GM15510 (cell line): ENCODE measurements around the gene FGF22.

ENCODE experiments used
- POLR2A ChIP-seq: IDR thresholded peaks from 3 replicates; pipeline ENCODE4 v1.6.1; 2011; ENCODE audit warnings: borderline replicate concordance; ENCODE audit not compliant: insufficient read length; ENCODE audit errors: extremely low read depth

The FGF22 gene

DNA sequence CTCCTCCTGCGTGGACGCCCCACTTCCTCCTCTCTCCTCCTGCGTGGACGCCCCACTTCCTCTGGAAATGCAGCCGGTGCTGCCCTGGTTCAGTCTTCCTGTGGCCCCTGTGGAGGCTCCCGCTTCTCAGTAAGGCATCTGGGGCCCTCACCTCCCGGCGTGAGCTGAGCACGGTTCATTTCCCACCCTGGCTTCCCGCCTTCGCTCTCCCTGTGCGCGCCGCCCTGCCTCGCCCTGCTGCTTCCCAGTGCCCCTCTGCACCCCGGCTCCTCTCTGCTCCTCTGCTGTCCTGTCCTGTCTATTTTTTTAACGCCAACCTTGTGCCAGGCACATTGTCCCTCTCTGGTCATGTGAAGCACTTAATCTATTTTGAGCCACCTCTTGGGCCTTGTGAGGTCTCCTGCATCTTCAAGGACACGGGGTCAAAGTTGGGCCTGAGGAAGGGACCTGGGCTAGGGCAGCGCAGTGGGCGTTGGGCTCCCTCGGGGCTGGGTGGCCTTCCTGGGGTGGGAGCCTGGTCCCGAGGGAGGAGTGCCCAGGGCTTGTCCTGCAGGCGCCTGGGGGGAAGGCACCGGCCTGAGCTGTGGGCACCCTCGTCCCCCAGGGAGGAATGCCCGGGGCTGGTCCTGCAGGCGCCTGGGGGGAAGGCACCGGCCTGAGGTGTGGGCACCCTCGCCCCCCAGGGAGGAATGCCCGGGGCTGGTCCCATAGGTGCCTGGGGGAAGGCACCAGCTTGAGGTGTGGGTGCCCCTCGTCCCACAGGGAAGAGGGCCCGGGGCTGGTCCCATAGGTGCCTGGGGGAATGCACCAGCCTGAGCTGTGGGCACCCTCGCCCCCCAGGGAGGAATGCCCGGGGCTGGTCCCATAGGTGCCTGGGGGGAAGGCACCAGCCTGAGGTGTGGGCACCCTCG, 37.0 kb upstream of the FGF22 start:
- no peak for TF ChIP-seq POLR2A

DNA sequence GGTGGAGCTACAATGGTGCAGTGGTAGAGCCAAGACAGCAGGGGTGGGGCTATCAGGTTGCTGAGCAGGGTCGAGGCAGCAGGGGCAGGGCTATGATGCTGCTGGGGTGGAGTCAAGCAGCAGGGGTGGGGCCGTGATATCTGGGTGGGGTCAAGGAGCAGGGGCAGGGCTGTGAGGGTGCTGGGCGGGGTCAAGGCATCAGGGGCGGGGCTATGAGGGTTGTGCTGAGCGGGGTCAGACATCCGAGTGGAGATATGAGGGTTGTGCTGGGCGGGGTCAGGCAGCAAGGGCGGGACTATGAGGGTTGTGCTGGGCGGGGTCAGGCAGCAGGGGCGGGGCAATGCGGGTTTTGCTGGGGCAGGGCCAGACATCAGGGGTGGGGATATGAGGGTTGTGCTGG, 35.3 kb upstream of the FGF22 start:
- TF ChIP-seq POLR2A: no peak

DNA sequence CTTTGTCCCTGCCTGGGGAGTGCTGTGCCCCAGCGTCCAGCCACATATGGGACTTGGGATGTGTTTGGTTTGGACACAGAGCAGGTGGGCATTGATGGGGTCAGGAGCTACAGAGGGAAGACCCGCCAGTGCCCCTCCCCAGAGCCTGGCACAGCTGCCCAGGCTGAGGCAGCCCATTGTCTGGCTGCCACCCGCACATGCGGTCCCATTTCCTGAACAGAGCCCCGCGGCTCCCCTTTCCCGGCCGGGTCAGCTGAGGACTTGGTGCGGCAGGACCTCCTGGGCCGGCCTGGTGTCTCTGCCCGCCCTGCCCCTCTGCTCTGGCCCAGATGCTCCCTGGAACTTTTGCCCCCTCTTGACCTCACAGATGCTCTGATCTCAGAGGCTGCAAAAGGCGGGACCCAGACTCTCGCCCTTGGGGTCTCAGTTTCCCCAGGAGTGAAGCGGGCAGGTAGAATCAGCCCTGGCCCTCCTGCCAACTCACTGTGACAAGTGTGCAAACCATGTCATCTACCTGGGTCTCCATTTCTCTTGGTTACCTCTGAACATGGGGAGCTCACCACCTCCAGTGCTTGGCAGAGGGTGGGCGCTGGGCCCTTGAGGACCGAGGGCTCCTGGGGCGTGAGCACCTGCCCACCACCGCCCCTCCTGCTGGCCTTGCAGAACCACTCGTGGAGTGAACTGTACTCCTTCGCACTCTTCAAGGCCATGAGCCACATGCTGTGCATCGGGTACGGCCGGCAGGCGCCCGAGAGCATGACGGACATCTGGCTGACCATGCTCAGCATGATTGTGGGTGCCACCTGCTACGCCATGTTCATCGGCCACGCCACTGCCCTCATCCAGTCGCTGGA, 32.2 kb upstream of the FGF22 start:
- TF ChIP-seq POLR2A: no peak

DNA sequence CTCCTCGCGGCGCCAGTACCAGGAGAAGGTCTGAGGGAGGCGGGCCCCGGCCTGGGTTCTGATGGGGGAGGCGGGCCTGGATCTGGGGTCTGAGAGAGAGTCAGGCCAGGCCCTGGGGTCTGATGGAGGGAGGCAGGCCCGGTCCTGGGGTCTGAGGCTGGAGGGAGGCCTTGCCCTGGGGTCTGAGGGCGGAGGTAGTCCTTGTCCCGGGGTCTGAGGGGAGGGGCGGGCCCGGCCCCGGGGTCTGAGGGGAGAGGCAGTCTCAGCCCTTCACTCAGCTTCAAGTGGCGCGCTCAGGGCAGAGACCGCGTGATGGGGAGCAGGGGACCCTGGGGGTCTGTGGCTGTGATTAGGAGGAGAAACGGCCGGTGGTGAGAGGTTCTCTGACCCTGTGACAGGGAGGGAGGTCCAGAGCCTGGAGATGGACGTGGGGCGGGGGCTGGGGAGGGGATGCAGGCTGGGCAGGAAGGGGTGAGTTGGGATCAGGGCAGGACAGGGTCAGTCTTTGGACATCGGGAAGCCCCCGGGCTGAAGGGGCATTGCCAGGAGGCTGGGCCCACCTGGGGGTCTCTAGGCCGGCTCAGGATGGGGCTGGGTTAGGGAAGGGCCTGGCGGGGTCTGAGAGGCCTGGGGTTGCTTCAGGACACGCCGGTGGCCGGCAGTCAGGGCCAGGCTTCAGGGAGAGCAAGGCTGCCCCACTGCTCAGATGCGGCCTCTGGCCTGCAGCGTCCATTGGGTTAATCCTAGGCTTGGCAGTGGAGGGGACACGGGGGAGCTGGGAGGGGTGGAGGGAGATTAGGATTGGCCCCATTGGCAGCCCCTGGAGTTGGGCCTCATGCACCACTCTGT, 31.3 kb upstream of the FGF22 start:
- TF ChIP-seq POLR2A: no peak

DNA sequence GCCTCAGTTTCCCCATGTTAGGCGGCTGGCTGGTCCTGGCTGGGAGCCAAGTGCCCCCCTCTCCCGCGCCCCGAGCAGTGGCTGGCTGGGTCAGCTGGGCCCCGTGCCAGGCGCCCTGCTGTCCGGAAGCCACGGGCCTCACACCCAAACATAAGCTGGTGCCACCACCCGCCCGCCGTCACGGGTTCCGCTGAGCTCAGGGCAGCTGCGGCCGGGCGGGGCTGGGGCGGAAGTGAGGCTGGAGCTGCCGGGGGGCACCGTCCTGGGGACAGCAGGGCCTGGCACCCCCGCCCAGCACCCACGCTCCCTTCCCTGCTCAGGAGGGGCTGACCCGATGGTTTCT, 30.7 kb upstream of the FGF22 start:
- TF ChIP-seq POLR2A: no peak

DNA sequence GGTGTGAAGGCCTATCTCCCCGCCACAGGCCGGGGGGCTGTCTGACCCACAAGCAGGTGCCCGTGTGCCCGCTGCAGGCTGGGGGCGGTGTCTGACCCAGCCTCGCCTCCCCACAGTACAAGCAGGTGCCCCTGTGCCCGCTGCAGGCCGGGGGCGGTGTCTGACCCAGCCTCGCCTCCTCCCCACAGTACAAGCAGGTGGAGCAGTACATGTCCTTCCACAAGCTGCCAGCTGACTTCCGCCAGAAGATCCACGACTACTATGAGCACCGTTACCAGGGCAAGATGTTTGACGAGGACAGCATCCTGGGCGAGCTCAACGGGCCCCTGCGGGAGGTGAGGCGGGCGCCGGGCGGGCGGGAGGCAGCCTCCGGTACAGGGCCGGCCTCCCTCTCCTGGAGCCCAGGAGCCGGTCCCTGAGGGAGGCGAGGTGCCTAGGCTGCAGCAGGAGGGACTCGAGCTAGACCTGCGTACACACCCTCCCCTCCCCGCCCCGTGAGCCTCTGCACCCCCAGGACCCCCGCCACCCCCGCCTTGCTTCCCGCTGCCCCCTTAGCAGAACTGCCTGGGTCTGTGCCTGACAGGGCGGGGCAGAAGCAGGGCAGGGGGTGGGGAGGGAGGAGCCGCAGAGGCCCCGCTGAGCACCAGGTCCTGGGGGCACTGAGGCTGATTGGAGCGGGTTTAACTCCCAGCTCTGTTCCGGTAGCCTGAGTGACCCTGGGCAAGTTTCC, 29.4 kb upstream of the FGF22 start:
- TF ChIP-seq POLR2A: peak; percentile 8

DNA sequence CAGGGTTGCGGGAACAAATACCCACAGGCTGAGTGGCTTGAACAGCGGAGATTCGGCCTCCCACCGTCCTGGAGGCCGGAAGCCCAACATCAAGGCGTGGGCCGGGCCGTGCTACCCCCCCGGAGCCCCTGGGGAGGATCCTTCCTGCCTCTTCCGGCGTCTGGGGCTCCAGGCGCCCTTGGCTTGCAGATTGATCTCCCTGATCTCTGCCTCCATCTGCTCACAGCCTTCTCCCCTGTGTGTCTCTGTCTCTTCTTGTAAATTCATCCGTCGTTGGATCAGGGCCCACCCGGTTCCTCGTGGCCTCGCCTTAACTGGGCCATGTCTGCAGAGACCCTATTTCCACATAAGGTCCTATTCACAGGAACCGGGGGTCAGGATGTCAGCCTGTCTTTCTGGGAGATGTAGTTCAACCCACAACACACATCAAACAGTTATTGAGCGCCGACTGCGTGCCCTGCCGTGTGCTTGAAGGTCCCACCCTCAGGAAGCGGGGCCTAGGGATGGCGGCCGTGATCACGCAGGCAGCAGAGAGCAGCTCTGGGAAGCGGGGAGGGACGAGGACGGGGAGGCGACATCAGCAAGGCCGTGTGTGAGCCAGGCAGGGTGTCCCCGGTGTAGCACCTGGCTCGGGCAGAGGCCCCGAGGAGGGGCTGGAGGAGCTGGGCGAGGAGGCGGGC, 28.7 kb upstream of the FGF22 start:
- TF ChIP-seq POLR2A: peak; percentile 43

DNA sequence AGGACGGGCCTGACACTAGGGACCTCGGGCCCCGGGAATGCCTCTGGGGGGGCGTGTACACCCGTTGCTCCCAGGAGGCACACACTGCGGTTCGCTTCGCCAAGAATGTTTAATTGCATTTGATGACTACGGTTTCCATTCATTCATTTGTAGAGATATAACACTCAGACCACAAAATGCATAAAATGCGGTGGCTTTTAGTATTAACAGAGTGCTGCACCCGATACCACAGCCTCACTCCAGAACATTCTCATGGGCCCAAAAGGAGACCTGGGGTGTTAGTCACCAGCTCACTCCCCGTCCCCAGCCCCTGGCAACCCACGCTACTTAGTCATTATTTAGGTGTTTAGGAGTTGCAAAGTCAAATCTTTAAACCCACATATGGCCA, 28.2 kb upstream of the FGF22 start:
- no peak for TF ChIP-seq POLR2A

DNA sequence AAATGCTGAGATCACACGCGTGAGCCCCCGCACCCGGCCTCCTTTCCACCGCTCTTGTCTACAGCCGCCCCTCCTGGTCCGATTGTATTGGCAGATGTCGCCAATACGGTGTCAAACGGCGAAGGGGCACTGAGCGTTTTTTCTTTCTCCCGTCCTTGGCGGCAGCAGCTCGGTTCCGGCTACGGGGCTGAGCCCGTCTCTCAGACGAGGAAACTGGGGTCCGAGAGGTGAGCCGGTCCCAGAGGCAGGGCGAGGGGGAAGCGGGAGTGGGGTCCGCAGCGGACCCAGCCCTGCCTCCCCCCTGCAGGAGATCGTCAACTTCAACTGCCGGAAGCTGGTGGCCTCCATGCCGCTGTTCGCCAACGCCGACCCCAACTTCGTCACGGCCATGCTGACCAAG, 26.7 kb upstream of the FGF22 start:
- no peak for TF ChIP-seq POLR2A

DNA sequence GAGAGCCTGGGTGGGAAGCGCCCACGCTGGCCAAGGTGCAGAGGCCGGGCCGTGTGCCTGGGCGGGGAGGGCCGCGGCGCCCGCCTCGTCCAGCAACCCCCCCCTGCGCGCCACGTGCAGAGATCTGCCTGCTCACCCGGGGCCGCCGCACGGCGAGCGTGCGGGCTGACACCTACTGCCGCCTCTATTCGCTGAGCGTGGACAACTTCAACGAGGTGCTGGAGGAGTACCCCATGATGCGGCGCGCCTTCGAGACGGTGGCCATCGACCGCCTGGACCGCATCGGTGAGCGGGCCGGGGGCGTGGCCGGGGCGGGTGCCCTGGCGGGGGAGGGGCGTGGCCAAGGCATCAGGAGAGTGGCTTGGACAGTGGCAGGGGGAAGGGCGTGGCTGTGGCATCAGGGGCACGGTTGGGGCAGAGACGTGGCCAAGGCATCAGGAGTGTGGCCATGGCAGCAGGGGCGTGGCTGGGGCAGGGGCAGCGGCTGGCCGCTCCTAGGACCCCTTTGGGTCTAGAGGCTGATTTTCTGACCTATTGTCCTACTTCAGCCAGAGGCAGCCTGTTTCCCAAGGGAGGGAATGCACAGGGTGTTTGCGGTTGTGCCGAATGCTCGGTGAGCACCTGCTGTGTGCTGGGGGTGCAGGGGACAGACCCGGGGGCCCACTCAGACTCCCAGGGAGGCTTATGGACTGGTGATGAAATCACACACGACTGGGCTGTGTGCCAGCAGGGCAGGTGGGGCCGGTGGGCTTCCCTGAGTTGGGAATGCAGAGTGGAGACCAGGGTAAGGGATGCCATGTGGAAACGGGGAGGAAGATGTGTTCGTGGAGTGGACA, 25.7 kb upstream of the FGF22 start:
- no peak for TF ChIP-seq POLR2A

DNA sequence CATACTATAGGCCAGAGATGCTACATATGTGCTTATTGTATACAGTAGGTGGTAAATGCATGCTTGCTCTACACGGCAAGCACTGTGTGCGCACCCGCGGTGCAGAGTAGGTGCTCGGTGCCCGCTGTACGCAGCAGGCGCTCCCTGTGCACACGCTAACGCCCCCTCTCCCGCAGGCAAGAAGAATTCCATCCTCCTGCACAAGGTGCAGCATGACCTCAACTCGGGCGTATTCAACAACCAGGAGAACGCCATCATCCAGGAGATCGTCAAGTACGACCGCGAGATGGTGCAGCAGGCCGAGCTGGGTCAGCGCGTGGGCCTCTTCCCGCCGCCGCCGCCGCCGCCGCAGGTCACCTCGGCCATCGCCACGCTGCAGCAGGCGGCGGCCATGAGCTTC, 24.1 kb upstream of the FGF22 start:
- TF ChIP-seq POLR2A: no peak

DNA sequence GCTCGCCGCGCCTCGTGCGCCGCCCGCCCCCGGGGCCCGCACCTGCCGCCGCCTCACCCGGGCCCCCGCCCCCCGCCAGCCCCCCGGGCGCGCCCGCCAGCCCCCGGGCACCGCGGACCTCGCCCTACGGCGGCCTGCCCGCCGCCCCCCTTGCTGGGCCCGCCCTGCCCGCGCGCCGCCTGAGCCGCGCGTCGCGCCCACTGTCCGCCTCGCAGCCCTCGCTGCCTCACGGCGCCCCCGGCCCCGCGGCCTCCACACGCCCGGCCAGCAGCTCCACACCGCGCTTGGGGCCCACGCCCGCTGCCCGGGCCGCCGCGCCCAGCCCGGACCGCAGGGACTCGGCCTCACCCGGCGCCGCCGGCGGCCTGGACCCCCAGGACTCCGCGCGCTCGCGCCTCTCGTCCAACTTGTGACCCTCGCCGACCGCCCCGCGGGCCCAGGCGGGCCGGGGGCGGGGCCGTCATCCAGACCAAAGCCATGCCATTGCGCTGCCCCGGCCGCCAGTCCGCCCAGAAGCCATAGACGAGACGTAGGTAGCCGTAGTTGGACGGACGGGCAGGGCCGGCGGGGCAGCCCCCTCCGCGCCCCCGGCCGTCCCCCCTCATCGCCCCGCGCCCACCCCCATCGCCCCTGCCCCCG, 23.5 kb upstream of the FGF22 start:
- TF ChIP-seq POLR2A: no peak
